GM12873 (cell line): ENCODE measurements around the gene GMDS.

Source experiments
- CTCF ChIP-seq: IDR thresholded peaks from 2 replicates; pipeline ENCODE4 v1.5.1; 2012; ENCODE audit warnings: low read depth, mild to moderate bottlenecking, moderate library complexity, low read length, control low read depth; ENCODE audit not compliant: insufficient read depth; ENCODE audit errors: missing control alignments

GMDS gene

GRCh38 chr6:1644516-1645060, 600.8 kb downstream of the GMDS start:
- no peak for TF ChIP-seq CTCF

- TF ChIP-seq CTCF = no peak
Measured at GRCh38 chr6:1643830-1644445, 601.5 kb downstream of the GMDS start.

- TF ChIP-seq CTCF = no peak
Measured at GRCh38 chr6:1643111-1643510, 602.3 kb downstream of the GMDS start.

- TF ChIP-seq CTCF = no peak
Measured at GRCh38 chr6:1641343-1641885, 604.0 kb downstream of the GMDS start.

GRCh38 chr6:1640476-1640875, 604.9 kb downstream of the GMDS start:
- no peak for TF ChIP-seq CTCF

- no peak for TF ChIP-seq CTCF
Measured at GRCh38 chr6:1639430-1639829, 606.0 kb downstream of the GMDS start.

GRCh38 chr6:1636971-1637871, 608.2 kb downstream of the GMDS start:
- no peak for TF ChIP-seq CTCF
